ENCODE data around the gene ATP5MC3.

The ATP5MC3 gene

GRCh38 chr2:175168564-175168945 is 13.0 kb downstream of the ATP5MC3 start:
- H3K4me3 ChIP-seq (ENCODE audit: low read depth, low read length), result peak overlapping the region; percentile 86
- TF ChIP-seq, protein P1, sequence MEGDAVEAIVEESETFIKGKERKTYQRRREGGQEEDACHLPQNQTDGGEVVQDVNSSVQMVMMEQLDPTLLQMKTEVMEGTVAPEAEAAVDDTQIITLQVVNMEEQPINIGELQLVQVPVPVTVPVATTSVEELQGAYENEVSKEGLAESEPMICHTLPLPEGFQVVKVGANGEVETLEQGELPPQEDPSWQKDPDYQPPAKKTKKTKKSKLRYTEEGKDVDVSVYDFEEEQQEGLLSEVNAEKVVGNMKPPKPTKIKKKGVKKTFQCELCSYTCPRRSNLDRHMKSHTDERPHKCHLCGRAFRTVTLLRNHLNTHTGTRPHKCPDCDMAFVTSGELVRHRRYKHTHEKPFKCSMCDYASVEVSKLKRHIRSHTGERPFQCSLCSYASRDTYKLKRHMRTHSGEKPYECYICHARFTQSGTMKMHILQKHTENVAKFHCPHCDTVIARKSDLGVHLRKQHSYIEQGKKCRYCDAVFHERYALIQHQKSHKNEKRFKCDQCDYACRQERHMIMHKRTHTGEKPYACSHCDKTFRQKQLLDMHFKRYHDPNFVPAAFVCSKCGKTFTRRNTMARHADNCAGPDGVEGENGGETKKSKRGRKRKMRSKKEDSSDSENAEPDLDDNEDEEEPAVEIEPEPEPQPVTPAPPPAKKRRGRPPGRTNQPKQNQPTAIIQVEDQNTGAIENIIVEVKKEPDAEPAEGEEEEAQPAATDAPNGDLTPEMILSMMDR (IDR thresholded peaks at IDR 0.05; ENCODE audit: borderline replicate concordance, insufficient read depth, low read depth, low read length), result no peak

GRCh38 chr2:175167792-175168563 is 13.5 kb downstream of the ATP5MC3 start, which contains the start of gene ATF2:
Gene ATF2, minus strand, starts transcription at chr2:175168203. Its CDS starts 31,760 bp downstream, at chr2:175136443.
- TF ChIP-seq, protein P1 (IDR thresholded peaks at IDR 0.05; ENCODE audit: borderline replicate concordance, insufficient read depth, low read depth, low read length), result no peak
- H3K4me3 ChIP-seq (ENCODE audit: low read depth, low read length), result peak within 1 kb of the TSS; percentile 100

DNA sequence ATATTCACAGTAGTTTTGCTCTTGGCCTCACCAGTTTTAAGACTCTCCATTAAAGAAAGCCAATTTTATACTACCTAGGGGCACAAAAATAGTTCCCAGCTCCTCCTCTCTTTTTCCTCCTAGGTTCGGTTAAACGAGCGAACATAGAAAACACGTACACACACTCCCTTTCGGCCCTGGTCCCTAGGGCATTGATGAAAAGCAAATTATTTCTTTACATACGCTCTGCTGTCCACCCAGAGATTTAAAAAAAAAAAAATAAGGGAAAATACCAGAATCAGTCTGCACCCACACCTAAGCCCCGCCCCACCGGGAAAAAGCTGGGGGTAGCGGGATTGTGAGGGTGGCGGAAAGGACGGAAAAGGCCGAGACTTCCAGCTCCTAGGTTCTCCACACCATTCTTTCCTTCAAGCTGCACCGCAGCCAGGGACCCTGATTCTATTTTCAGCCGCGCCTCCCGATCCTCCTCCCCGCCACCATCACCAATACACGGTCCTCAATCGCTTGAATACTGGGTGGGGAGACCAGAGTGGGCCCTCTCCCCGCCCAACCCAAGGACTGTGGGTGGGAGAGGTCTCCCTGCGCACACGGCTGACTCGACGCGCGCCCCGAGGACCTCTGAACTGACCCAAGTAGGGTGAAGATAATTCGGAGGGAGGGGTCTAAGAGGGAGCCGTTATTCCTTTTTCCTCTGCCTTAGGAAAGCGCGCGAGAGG is 14.3 kb downstream of the ATP5MC3 start:
- peak overlapping the region; percentile 100 for H3K4me3 ChIP-seq (ENCODE audit: low read depth, low read length)
- TF ChIP-seq, protein P1 (IDR thresholded peaks at IDR 0.05; ENCODE audit: borderline replicate concordance, insufficient read depth, low read depth, low read length), result no peak

DNA sequence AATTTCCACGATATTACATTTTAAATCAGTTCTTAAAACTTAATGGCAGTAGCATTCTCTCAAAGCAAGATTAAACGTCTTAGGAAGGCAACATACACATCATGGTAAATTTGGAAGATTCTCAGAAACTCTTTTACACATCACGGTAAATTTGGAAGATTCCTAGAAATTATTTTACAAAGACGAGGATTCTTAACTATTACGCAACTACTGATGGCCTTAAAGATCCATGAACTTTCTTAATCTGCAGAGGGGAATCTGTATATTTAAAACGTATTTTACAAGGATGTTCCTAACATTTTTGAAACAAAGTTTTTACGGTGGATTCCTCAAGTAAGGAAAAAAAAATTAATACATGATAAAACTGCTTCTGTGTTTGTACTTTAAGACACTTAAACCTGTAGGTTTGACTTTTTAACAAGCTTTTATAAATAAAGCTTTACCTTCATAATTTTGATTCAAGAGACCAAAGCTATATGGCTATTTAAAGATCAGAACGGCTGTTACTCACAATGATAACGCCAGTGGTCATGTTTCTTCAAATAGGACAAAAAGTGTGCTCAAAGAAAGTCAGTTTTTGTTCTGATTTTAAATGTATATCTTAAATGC is 15.2 kb downstream of the ATP5MC3 start:
- TF ChIP-seq, protein P1 (IDR thresholded peaks at IDR 0.05; ENCODE audit: borderline replicate concordance, insufficient read depth, low read depth, low read length), result no peak
- peak overlapping the region; percentile 100 for H3K4me3 ChIP-seq (ENCODE audit: low read depth, low read length)

DNA sequence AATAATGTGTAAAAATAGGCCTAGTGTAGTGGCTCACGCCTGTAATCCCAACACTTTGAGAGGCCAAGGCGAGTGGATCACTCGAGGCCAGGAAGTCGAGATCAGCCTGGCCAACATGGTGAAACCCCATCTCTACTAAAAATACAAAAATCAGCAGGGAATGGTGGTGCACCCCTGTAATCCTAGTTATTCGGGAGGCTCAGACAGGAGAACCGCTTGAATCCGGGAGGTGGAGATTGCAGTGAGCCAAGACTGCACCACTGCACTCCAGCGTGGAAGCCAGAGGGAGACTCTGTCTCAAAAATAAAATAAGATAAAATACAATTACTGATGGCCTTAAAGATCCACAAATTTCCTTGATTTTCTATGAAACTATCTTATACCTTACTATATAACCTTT is 17.3 kb downstream of the ATP5MC3 start:
- TF ChIP-seq, protein P1 (IDR thresholded peaks at IDR 0.05; ENCODE audit: borderline replicate concordance, insufficient read depth, low read depth, low read length), result no peak
- H3K4me3 ChIP-seq (ENCODE audit: low read depth, low read length), result no peak overlapping the region

DNA sequence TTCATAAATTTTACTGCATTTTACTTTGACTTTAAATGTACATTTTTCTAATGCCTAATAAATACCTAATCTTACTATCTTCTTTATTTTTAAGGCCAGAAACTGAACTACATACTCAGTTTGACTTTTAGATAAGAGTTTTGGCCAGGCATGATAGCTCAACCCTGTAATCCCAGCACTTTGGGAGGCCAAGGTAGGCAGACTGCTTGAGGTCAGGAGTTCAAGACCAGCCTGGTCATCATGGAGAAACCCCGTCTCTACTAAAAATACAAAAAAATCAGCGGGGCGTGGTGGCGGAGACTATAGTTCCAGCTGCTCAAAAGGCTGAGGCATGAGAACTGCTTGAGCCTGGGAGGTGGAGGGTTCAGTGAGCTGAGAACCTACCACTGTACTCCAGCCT is 22.6 kb downstream of the ATP5MC3 start:
- no peak overlapping the region for H3K4me3 ChIP-seq (ENCODE audit: low read depth, low read length)
- TF ChIP-seq, protein P1 (IDR thresholded peaks at IDR 0.05; ENCODE audit: borderline replicate concordance, insufficient read depth, low read depth, low read length), result no peak
